NCI-H2227 treated with DMSO at 0.1 percent for 48 hours (cell line): ENCODE data around the gene KLK1.
"Not testable (repeated sequence)": the region's sequence is repeated elsewhere in the genome, so short reads cannot be mapped to it uniquely, and the experiment has no call there.

ENCODE experiments used
- DNase-seq: peaks from one replicate; lab custom pipeline; 2025; lab: John Stamatoyannopoulos, UW

The KLK1 gene

GRCh38 chr19:50814883-50815282 lies 8.7 kb downstream of the KLK1 start:
- DNase-seq, result no peak

DNA sequence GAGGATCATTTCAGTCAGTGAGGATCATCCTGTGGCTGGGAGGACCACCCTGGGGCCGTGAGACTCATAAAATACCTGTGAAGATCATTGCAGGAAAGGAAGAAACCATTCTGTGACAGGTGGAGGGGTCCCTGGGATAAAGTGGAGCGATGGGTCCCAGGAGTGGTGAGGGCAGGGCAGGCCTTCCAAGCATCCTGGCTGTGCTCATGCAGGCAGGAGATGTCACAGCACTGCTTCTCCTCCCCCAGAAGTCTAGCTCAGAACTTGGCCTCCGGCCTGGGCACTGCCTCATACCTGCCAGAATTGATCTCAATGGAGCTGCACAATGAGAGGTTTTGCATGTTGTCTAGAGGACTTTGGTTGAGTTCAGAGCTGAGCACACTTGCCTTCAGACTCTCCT lies 11.1 kb downstream of the KLK1 start:
- DNase-seq, result no peak

DNA sequence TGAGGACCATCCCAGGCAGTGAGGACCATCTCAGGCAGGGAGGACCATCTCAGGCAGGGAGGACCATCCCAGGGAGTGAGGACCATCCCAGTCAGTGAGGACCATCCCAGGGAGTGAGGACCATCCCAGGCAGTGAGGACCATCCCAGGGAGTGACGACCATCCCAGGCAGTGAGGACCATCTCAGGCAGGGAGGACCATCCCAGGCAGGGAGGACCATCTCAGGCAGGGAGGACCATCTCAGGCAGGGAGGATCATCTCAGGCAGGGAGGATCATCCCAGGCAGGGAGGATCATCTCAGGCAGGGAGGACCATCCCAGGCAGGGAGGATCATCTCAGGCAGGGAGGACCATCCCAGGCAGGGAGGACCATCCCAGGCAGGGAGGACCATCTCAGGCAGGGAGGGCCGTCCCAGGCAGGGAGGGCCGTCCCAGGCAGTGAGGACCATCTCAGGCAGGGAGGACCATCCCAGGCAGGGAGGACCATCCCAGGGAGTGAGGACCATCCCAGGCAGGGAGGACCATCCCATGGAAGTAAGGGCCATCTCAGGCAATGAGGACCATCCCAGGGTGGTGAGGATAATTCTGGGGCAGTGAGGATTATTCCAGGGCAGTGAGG lies 11.9 kb downstream of the KLK1 start:
- not testable (repeated sequence) for DNase-seq

GRCh38 chr19:50808856-50809255 lies 14.7 kb downstream of the KLK1 start:
- no peak for DNase-seq

DNA sequence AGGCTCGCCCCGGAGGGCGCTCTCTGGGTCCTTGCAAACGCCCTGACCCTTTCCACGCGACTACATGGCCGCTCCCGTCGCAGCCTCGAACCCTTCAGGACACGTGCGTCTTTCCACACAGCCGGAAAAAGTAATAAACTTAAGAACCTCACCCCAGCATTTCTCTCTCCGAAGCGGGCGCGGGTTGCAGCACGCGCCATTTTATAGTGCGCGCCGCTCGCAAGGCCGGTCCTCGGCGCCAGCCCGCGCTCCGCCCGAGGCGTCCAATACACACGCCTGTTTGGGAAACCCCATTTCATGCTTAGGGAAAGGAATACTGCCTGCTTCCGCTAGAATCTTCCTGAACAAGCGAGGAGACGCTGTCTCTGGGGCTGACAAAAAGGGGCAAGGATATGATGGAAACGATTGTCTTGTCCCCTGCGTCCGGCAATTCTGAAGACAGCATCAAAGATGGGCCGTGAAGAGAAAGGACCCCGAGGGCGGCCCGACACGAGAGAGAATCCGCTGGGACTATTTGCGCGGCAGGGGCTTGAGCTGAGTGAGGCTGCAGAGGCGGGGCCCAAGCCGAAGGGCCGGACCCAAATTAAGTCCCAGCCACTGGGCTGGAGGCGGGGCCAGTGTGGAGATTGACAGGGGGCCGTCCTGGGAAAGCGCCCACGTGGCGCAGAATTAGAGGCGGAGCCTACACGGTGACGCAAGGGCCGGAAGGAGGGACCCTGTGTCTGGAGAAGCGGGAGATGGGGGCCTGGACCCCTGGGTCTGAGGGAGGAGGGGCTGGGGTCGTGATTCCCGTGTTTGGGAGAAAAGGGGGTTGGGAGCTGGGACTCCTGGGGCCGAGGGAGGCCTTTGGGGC lies 18.9 kb downstream of the KLK1 start:
- DNase-seq, result peak; percentile 95

DNA sequence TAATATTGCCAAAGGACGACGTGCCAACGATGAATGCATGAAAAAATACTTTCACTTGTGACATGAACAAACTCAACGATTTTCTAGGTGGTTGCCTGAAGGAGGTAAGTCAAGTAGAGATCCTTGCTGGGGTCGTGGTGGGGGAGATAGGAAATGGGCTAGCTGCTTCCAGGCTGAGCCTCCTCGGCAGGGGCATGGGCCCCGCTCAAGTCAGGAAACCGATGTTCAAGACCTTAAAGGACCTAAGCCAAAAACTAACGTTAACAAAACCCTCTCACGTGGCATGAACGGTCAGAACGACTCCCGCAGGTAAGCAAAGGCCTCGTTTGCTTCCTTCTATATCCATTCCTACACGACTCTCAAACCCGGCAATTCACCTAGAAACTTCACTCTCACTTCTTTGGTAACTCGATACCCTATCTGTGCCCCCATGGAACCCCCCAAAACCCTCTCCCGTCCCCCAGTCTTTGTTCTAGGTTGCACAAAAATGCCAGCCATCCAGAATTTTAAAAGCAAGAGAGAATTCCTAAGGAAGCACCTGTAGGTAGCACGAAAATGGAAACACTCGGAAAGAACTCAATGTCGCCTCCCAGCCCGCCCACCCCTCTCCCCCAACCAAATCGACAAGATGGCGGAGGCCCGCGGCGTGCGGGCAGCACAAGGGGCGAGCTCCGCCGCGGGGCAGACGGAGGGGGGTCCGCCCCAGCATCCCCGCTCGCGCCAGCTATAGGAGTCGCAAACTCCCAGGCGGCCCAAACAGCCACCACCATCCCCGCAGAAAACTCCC lies 19.8 kb downstream of the KLK1 start:
- DNase-seq, result peak; percentile 59

DNA sequence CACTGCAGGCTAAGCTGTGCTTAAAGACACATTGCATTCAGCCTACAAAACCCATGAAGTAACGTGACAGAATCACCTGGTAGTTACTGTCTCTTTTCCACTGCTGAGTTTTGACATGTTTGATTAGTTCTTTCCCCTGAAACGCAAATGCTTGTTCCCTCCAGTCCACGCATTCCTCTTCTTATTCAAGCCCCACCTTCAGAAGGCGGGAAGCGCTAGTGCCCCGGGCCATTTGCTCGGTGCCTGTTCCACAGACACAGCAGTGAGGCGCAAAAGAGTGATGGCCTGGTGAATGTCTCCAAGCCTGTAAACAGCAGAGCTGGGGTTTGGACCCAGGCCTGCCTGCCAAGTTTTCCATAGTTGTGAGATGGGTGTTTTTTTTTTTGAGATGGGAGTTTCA lies 22.5 kb downstream of the KLK1 start:
- no peak for DNase-seq

DNA sequence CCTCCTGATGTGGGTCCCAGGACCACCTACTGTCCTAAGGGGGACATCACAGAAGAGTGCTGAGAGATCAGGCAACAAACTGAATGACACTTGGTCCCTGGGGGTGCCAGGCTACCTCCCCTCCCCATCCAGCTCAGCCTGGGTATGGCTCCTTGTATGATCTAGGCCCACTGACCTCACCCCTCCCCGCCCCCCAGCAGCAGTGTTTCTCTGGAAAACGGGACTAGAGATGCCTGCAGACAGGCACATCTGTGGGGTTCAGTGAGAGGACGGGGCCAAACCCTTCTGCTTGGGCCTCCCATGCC lies 24.1 kb downstream of the KLK1 start:
- no peak for DNase-seq

DNA sequence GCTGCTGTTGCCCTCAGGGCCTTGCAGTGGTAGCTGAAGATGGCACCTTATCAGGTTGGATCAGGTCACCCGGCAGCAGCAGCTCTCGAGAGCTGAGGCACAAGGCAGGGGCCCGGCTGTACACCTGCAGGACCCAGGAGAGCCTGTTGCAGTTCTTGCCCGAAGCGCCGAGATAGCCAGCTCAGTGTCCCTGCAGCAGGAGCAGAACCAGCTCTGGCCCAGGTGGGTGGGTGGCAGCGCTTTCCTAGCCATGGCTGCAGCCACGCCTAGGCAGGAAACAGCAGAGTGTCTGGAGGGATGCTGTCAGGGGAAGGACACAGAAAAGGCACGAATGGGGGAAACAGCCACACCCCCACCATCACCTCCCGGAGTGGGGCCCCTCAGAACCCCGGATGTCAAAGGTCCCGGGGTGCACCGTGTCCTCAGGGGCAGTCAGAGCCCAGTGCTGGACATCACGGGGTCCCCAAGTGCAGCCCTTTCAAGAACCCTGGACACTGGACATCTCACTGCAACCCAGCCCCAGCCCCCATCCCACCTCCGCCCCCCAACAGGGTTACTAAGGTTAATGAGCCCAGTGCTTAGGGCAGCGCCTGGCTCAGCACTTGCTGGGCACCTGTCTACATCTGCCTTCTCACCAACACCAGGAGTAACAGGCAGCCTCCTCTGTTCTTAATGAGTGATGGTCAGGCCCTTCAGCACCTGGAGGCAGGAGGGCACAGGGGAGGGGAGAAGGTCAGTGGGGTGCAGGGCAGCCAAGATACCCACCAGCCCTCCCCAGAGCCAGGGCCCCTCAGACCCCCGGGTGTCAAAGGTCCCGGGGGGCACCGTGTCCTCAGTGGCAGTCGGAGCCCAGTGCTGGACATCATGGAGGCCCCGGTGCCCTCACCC lies 24.7 kb downstream of the KLK1 start:
- DNase-seq, result no peak

GRCh38 chr19:50797781-50798658 lies 25.6 kb downstream of the KLK1 start:
- DNase-seq, result no peak

DNA sequence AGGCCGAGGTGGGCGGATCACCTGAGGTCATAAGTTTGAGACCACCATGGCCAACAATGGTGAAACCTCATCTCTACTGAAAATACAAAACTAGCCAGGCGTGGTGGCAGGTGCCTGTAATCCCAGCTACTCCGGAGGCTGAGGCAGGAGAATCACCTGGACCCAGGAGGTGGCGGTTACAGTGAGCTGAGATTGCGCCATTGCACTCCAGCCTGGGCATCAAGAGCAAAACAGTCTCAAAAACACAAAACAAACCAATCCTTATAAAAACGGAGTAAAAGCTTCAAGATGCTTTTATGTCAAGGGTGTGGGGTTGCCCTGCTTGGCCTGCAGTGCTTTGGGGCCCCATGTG lies 26.2 kb downstream of the KLK1 start:
- DNase-seq, result no peak

GRCh38 chr19:50796634-50797428 lies 26.8 kb downstream of the KLK1 start:
- DNase-seq, result no peak

- no peak for DNase-seq
Observed at GRCh38 chr19:50796128-50796633, 27.4 kb downstream of the KLK1 start.

GRCh38 chr19:50795664-50796073 lies 27.9 kb downstream of the KLK1 start:
- DNase-seq, result no peak

DNA sequence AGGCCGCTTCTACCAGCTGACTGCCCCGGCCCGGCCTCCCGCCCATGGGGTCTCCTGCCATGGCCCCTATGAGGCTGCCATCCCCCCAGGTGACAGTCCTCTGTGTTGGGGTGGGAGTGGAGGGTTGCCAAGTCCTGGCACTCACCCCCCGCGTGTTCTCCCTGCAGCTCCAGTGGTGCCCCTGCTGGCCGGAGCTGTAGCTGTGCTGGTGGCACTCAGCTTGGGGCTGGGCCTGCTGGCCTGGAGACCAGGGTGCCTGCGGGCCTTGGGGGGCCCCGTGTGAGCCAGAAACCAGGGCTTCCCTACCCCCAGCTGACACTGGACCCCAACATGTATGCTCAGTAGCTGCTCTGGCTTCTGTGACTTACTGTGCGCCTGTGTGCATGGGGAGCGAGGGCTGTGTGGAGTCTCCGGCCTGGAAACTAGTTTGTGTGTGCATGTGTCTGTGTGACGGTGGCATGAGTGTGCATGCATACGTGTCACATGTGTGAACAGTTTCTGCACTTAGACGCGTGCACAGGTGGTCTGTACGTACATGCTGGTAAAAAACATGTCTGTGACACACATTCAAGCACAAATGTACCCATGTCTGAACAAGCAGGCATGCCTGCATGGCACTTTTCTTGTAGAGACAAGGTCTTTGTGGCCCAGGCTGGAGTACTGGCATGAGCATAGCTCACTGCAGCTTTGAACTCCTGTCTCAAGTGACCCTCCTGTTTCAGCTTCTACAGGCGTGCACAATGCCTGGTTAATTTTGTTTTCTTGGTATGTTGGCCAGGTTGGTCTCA lies 28.5 kb downstream of the KLK1 start:
- DNase-seq, result no peak

- no peak for DNase-seq
Observed at GRCh38 chr19:50794074-50794875, 29.3 kb downstream of the KLK1 start.

- DNase-seq, result no peak
Observed at GRCh38 chr19:50793558-50794065, 30.0 kb downstream of the KLK1 start.
